Thyroid gland (tissue), 4 donors: Measurements from ENCODE around the gene SERPINB6.

Experiments used
- POLR2A ChIP-seq, 2 donors: fragments of 450-650 bp; IDR thresholded peaks; one replicate each; pipeline ENCODE4 v1.6.1; 2017; ENCODE audit warnings: antibody characterized with exemption in 2 of 2, mild to moderate bottlenecking in 2 of 2, moderate library complexity in 1 of 2
- TF ChIP-seq, protein P1 (sequence below), 6 experiments: fragments of 200-600 bp in 3 of 6; fragments of 450-650 bp in 3 of 6; sonication (generic) in 3 of 6; IDR thresholded peaks; one replicate each; pipeline ENCODE4 v1.5.1; 2016 to 2019; ENCODE audit warnings: antibody characterized with exemption in 6 of 6, mild to moderate bottlenecking in 2 of 6, inconsistent platforms in 1 of 6, moderate library complexity in 1 of 6

- TF ChIP-seq, protein P1, sequence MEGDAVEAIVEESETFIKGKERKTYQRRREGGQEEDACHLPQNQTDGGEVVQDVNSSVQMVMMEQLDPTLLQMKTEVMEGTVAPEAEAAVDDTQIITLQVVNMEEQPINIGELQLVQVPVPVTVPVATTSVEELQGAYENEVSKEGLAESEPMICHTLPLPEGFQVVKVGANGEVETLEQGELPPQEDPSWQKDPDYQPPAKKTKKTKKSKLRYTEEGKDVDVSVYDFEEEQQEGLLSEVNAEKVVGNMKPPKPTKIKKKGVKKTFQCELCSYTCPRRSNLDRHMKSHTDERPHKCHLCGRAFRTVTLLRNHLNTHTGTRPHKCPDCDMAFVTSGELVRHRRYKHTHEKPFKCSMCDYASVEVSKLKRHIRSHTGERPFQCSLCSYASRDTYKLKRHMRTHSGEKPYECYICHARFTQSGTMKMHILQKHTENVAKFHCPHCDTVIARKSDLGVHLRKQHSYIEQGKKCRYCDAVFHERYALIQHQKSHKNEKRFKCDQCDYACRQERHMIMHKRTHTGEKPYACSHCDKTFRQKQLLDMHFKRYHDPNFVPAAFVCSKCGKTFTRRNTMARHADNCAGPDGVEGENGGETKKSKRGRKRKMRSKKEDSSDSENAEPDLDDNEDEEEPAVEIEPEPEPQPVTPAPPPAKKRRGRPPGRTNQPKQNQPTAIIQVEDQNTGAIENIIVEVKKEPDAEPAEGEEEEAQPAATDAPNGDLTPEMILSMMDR (IDR thresholded peaks at IDR 0.05), result no peak
- TF ChIP-seq POLR2A (IDR thresholded peaks at IDR 0.05), result no peak
Observed at GRCh38 chr6:2977290-2977689, 5.9 kb upstream of the SERPINB6 start.
